Suprapubic skin (tissue), 4 donors: ENCODE measurements around the gene CDH4.

ENCODE experiments used
- EP300 ChIP-seq: sonication (generic); formaldehyde crosslinking; IDR thresholded peaks from one replicate; pipeline ENCODE4 v1.6.1; 2017; ENCODE audit warnings: antibody characterized with exemption
- POLR2A ChIP-seq, 2 donors: fragments of 450-650 bp; IDR thresholded peaks; one replicate each; pipeline ENCODE4 v1.6.1; 2017; ENCODE audit warnings: antibody characterized with exemption in 2 of 2, mild to moderate bottlenecking in 2 of 2, moderate library complexity in 2 of 2
- POLR2AphosphoS5 ChIP-seq, 3 donors: sonication (generic); formaldehyde crosslinking; IDR thresholded peaks; one replicate each; pipeline ENCODE4 v1.6.1; 2017; ENCODE audit warnings: antibody characterized with exemption in 3 of 3
- TF ChIP-seq, protein P1 (sequence below), 2 donors: fragments of 200-600 bp in 1 of 2; fragments of 450-650 bp in 1 of 2; sonication (generic) in 1 of 2; IDR thresholded peaks; one replicate each; pipeline ENCODE4 v1.5.1; 2016 to 2019; ENCODE audit warnings: antibody characterized with exemption in 2 of 2, mild to moderate bottlenecking in 1 of 2, moderate library complexity in 1 of 2

GRCh38 chr20:61949363-61949713, 697.3 kb downstream of the CDH4 start:
- TF ChIP-seq, protein P1, sequence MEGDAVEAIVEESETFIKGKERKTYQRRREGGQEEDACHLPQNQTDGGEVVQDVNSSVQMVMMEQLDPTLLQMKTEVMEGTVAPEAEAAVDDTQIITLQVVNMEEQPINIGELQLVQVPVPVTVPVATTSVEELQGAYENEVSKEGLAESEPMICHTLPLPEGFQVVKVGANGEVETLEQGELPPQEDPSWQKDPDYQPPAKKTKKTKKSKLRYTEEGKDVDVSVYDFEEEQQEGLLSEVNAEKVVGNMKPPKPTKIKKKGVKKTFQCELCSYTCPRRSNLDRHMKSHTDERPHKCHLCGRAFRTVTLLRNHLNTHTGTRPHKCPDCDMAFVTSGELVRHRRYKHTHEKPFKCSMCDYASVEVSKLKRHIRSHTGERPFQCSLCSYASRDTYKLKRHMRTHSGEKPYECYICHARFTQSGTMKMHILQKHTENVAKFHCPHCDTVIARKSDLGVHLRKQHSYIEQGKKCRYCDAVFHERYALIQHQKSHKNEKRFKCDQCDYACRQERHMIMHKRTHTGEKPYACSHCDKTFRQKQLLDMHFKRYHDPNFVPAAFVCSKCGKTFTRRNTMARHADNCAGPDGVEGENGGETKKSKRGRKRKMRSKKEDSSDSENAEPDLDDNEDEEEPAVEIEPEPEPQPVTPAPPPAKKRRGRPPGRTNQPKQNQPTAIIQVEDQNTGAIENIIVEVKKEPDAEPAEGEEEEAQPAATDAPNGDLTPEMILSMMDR (IDR thresholded peaks at IDR 0.05), result no peak
- TF ChIP-seq EP300 (no peak), POLR2A (IDR thresholded peaks at IDR 0.05) (no peak), POLR2AphosphoS5 (IDR thresholded peaks at IDR 0.05) (no peak)
